NCI-H526 (cell line): ENCODE results near the gene SUMO2.
"Not testable (repeated sequence)": the region's sequence is repeated elsewhere in the genome, so short reads cannot be mapped to it uniquely, and the experiment has no call there.

Source experiments
- DNase-seq, 2 experiments: peaks; one replicate each; lab custom pipeline; 2025; lab: John Stamatoyannopoulos, UW

SUMO2 gene

DNA sequence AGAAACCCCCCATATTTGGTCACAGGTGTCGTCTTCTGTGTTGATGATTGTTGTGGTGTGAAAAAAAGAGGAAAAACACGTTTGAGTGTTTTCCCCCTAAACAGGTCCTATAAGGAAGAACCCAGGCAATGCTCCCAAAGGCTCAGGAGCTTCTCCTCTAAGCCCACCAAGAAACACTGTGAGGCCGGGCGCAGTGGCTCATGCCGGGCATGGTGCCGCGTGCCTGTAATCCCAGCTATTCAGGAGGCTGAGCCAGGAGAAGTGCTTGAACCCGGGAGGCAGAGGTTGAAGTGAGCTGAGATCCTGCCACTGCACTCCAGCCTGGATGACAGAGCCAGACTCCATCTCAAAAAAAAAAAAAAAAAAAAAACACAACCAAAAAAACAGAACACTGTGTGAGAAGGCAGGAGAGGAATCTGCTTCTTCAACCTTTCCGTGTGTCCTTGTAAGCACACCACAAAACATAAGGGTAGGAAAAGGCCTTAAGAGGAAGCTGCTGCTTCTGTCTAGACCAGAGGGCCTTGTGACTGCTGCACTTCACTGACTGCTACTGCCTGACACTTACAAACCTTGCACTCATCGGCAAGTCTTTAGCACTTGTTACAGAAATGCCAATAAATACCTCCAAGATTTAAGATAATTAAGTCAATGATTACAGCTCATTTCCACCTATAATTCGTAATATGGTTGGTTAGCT lies 37.8 kb downstream of the SUMO2 start:
- no peak for DNase-seq

- DNase-seq, result no peak
These were observed 40.4 kb downstream of the SUMO2 start for GRCh38 chr17:75142236-75142971.

DNA sequence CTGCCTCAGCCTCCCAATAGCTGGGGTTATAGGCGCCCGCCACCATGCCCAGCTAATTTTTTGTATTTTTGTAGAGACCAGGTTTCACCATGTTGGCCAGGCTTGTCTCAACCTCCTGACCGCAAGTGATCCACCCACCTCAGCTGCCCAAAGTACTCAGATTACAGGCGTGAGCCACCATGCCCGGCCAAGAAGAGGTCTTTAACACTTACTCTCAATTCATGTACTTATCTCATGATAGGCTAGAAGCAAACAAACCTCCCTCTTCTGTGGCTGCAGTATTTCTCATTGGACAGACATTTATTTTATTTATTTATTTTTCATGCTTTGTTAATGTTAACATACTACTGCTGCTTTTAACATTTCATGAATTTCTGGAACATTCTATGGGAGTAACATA lies 44.2 kb downstream of the SUMO2 start:
- DNase-seq, result no peak

- not testable (repeated sequence) for DNase-seq
These were observed 45.0 kb downstream of the SUMO2 start for GRCh38 chr17:75137762-75138161.

- no peak for DNase-seq
These were observed 46.8 kb downstream of the SUMO2 start for GRCh38 chr17:75135946-75136345.

- DNase-seq, result no peak
These were observed 47.3 kb downstream of the SUMO2 start for GRCh38 chr17:75135452-75135851.

DNA sequence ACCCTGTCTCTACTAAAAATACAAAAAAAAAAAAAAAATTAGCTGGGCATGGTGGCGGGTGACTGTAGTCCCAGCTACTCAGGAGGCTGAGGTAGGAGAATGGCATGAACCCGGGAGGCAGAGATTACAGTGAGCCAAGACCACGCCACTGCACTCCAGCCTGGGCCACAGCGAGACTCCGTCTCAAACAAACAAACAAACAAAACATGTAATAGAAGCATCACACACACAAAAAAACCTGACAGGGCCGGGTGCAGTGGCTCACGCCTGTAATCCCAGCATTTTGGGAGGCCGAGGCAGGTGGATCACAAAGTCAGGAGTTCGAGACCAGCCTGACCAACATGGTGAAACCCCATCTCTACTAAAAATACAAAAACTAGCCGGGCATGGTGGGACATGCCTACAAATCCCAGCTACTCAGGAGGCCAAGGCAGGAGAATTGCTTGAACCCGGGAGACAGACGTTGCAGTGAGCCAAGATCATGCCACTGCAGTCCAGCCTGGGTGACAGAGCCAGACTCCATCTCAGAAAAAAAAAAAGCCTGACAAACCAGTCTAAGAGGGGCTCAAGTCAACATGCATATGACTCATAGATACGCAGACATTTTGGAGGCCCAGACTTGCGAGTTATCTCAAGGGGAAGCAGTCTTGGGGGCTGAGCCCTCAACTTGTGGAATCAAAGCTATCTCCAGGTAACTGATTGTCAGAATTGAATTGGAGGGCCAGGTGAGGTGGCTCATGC lies 49.0 kb downstream of the SUMO2 start:
- DNase-seq, result not testable (repeated sequence)

DNA sequence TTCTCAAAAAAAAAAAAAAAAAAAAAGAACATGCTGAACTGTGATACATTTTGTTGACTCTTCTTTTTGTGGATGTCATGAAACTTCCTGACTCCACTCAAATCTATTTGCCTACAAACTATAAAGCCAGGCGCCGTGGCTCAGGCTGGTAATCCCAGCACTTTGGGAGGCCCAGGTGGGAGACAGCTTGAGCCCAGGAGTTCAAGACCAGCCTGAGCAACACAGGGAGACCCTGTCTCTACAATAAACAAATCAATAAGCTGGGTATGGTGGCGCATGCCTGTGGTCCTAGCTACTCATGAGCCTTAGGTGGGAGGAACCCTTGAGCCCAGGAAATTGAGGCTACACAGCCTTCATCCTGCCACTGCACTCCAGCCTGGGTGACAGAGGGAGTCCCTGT lies 49.8 kb downstream of the SUMO2 start:
- no peak for DNase-seq

DNA sequence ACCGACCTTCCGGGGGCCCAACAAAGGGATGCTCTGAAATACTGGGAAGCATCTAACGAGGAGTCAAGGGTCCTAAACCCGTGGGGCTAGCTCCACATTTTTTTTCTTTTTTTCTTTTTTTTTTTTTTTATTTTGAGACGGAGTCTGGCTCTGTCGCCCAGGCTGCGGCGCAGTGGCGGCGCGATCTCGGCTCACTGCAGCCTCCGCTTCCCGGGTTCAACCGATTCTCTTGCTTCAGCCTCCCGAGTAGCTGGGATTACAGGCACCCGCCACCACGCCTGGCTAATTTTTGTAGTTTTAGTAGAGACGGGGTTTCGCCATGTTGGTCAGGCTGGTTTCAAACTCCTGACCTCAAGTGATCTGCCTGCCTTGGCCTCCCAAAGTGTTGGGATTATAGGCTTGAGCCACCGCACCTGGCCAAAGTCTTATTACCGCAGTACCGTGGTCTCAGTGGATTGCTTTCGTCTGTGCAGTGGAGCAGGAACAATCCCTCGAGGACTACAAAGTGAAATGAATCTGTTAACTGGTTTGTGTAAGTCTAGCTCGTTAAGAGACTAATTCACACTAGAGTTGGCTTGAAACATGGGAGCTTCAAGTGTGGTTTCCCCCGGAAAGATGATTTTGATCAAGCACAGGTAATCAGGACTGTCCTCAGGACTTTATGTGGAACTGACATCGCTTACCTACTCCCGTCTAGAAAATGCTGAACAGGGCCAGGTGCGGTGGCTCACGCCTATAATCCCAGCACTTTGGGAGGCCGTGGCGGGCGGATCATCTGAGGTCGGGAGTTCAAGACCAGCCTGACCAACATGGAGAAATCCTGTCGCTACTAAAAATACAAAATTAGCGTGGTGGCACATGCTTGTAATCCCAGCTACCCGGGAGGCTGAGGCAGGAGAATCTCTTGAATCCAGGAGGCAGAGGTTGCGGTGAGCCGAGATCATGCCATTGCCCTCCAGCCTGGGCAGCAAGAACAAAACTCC lies 50.5 kb downstream of the SUMO2 start:
- DNase-seq, result peak in 1 of 2 experiments; percentile 27

DNA sequence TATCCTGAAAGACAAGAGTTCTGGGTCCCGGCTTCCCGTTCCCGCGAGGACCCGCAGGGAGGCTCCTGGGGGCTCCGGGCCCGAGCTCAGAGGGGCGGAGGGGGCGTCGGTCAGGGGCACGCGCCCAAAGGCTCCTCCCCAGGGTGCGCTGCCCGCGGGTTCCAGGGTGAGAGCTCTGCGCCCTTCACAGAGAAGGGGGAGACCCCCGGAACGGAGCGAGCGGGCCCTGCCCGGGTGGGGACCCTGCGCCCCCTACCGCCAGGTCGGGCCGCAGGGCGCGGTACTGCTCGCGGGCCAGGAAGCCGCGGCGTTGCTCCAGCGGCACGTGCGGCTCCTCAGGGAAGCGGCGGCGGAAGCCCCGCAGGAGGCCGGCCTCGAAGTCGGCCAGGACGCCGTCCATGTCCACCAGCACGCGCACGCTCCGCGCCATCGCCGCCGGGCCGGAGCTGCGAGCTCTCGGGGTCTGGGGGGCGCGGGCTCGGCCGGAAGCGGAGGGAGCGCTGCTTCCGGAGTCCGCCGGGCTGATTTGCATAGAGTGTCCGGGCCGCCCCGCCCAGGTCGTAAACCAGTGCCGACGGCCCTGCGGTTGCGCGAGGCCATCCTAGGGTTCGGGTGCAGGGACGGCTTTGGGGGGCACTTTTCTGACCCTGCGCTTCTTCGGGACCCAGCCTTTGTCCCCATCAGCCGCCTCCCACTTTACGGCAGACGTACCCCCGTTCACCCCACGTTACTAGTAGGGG lies 51.3 kb downstream of the SUMO2 start, which contains the start of gene NT5C:
NT5C (minus strand) TSS at position 465 of the 740 bp plus-strand sequence; CDS start at position 430, 35 bp downstream.
- peak; percentile 59 to 95 for DNase-seq

DNA sequence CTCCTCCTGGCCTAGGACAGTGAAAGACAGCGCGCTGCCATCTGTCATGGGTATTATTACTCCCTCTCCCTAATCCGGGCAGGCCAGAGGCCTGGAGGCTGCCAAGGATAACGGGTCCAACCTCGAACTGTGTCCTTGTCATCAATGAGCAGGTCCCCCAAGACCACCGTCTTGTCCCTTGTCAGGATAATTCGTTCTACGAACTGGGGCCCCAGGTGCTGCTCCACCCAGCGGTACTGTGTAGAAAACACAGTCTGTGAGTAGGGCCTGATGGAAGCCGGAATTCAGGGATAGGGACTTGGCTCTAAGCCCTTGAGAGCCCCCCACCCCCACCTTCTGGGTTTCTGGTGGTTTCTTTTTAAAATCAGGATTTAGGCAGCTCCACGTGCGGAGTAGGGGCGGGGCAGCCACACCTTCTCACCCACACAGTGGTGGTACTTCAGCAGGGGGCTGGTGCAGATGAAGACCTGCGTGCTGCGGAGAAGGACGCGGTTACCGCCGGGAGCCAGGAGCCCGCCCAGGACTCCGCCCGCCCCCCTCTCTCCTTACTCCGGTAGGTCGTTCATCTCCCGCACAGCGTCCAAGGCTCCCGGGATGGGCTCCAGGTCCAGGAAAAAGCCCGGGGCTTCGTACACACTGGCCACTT lies 52.0 kb downstream of the SUMO2 start:
- DNase-seq, result peak; percentile 78 to 85

DNA sequence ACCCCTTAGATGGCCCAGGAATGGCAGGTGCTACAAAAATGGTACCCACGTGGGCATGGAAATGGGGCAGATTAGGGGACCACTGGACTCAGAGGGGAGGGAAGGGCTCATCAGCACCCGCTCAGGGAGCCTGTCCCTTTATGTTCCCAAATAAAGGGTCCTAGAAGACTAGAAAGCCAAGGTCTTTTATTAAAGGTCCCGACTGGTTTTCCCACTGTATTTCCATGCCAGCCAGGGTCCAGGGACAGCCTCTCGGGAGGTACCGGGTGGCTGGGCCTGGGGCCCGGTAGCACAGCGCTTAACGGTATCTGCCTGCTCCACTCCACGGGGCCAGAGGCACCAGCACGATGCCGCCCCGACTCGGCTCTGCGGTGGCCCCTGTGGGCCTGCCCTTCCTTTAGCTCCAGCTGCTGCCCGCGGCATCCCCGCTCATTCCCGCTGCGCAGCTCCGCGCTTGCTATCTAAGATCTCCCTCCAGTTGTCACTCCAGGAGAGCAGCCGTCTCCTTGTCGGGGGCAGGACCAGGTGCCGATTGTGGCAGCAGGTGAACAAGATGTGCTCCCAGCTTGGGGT lies 52.6 kb downstream of the SUMO2 start:
- peak in 1 of 2 experiments; percentile 65 for DNase-seq

GRCh38 chr17:75129576-75129975 lies 53.2 kb downstream of the SUMO2 start:
- no peak for DNase-seq

DNA sequence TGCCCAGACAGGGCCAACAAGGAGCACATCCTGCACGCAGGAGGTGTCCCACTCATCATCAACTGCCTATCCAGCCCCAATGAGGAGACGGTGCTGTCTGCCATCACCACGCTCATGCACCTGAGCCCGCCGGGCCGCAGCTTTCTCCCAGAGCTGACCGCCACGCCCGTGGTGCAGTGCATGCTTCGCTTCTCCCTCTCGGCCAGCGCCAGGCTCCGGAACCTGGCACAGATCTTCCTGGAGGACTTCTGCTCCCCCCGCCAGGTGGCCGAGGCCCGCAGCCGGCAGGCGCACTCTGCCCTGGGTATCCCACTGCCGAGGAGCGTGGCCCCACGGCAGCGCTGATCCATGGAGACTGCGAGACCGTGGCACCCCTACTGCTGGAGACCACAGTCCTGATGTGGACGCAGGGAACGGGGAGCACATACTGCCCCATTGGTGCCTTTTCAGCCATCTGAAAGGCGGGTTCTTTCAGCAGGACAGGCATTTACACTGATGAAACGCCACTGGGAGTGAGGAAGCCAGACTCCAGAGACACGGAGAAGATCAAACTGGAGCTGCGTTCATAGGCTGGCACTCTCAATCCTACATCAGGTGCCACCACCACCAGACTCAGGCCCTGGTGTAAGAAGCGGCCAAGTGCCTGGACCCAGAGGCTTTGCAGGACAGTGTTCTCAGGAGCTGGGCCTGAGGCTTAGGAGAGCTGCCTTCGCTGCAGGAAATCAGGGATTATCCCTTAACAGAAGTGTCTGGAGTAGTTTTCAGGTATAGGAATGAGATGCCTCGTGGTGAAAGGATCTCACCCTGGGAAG lies 53.9 kb downstream of the SUMO2 start:
- no peak for DNase-seq

GRCh38 chr17:75127936-75128335 lies 54.8 kb downstream of the SUMO2 start:
- not testable (repeated sequence) for DNase-seq

- DNase-seq, result no peak
These were observed 55.8 kb downstream of the SUMO2 start for GRCh38 chr17:75126954-75127353.

GRCh38 chr17:75125984-75126383 lies 56.8 kb downstream of the SUMO2 start:
- no peak for DNase-seq

DNA sequence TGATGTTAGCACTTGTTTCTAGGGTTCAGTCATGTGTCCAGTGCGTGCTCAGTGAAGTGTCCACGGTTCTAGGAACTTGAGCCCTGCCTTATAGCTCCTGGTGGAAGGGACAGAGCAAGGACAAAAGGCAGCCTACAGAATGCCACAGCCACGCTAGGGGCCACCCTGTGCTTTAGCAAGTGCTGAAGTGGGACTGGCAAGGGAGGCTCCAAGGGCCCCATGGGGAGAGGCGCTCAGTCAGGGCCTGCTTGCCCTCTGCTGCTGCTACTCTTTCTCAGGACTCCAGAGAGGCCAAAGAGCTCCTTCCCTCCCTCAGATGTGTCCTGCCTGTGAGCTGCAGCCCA lies 58.0 kb downstream of the SUMO2 start:
- no peak for DNase-seq
